HepG2 (cell line): Measurements from ENCODE around the gene FAM131C. TPM values are rescaled to one million over a fixed set of nuclear protein-coding genes. Genes with fewer than 3 reads are reported as not detected.

Experiments used
- ATAC-seq: fragments of 200-7000 bp; cut with Tn5 transposase; 3 replicates; pipeline ENCODE4 v1.9.1; 2020; ENCODE audit warnings: mild to moderate bottlenecking, moderate library complexity
- BruUV-seq: library from RNA; stranded (reverse); fragments of 400-500 nt; replicated peaks from 2 replicates; lab custom pipeline; 2021; lab: Mats Ljungman, UMichigan
- CTCF ChIA-PET: fragments of 300-600 bp; formaldehyde crosslinking; extraction: SDS; loops from one replicate; lab custom pipeline; 2021; ENCODE audit warnings: low total read pairs, inconsistent platforms, low intra/inter-chr PET ratio; lab: Yijun Ruan, JAX
- POLR2A ChIA-PET: fragments of 350-600 bp; sonication (Branson Sonifier 250); formaldehyde crosslinking; loops from one replicate; lab custom pipeline; 2020; ENCODE audit warnings: antibody characterized with exemption, inconsistent platforms; lab: Yijun Ruan, JAX
- DNase-seq: peaks from one replicate; pipeline ENCODE4 v3.0.0-alpha.2; 2015; ENCODE audit warnings: low spot score
- FAIRE-seq: peaks from 3 replicates; lab custom pipeline; 2011; peaks lifted over from hg19 to GRCh38; lab: Jason Lieb, UNC
- H2AFZ ChIP-seq: one replicate; pipeline ENCODE4 v1.6.1; 2011; ENCODE audit warnings: low read length, inconsistent platforms
- H3K27ac ChIP-seq: fragments of 300-600 bp; 3 replicates; pipeline ENCODE4 v1.8.0; 2011; ENCODE audit warnings: mixed run types, mild to moderate bottlenecking, mixed read lengths, low read length, inconsistent platforms; ENCODE audit not compliant: insufficient read depth; ENCODE audit errors: extremely low read length
- H3K27me3 ChIP-seq, 2 experiments: fragments of 200-600 bp in 1 of 2; 2 replicates in 1 of 2; 3 replicates in 1 of 2; pipeline versions ENCODE4 v1.6.0 to v1.8.0; 2011; ENCODE audit warnings: low read length in 2 of 2, mild to moderate bottlenecking in 2 of 2, moderate library complexity in 2 of 2, inconsistent platforms in 1 of 2; ENCODE audit not compliant: insufficient read depth in 2 of 2, control insufficient read depth in 1 of 2
- H3K36me3 ChIP-seq, 2 experiments: fragments of 200-600 bp in 1 of 2; replicated peaks in 1 of 2; 2 replicates in 1 of 2; 3 replicates in 1 of 2; pipeline versions ENCODE4 v1.5.1 to v1.8.0; 2011; ENCODE audit warnings: low read length in 2 of 2, inconsistent platforms in 1 of 2; ENCODE audit not compliant: insufficient read depth in 2 of 2, control insufficient read depth in 1 of 2
- H3K4me1 ChIP-seq: 2 replicates; pipeline ENCODE4 v1.5.1; 2012; ENCODE audit warnings: low read length, inconsistent platforms; ENCODE audit not compliant: insufficient read depth
- H3K4me2 ChIP-seq: 2 replicates; pipeline ENCODE4 v1.6.0; 2011; ENCODE audit warnings: low read depth, low read length, inconsistent platforms
- H3K4me3 ChIP-seq, 3 experiments: fragments of 200-600 bp in 1 of 3; sonication (generic), shearing (Covaris generic) in 1 of 3; replicated peaks in 1 of 3; 2 replicates each; pipeline ENCODE4 v1.5.1; 2011 to 2016; ENCODE audit warnings: low read length in 3 of 3, inconsistent platforms in 2 of 3, low read depth in 2 of 3, mild to moderate bottlenecking in 2 of 3, control low read depth in 1 of 3, mixed read lengths in 1 of 3; ENCODE audit not compliant: insufficient read depth in 1 of 3
- H3K79me2 ChIP-seq: one replicate; pipeline ENCODE4 v1.6.1; 2011; ENCODE audit warnings: low read length, inconsistent platforms; ENCODE audit not compliant: insufficient read depth
- H3K9ac ChIP-seq: 2 replicates; pipeline ENCODE4 v1.6.0; 2011; ENCODE audit warnings: mild to moderate bottlenecking, low read depth, low read length, inconsistent platforms; ENCODE audit not compliant: insufficient read depth
- H3K9me3 ChIP-seq: 2 replicates; pipeline ENCODE4 v1.5.1; 2012; ENCODE audit warnings: mild to moderate bottlenecking, low read length
- H4K20me1 ChIP-seq: 2 replicates; pipeline ENCODE4 v1.6.0; 2011; ENCODE audit warnings: inconsistent platforms, mild to moderate bottlenecking, low read length, moderate library complexity; ENCODE audit not compliant: insufficient read depth
- CSRNP1 ChIP-seq: sonication (generic); formaldehyde crosslinking; IDR thresholded peaks from 2 replicates; pipeline ENCODE4 v1.8.1; 2023; ENCODE audit warnings: mild to moderate bottlenecking, missing genetic modification reagents
- ELF4 ChIP-seq: sonication (generic); formaldehyde crosslinking; IDR thresholded peaks from 2 replicates; pipeline ENCODE4 v1.5.0; 2020; ENCODE audit warnings: missing genetic modification reagents, mild to moderate bottlenecking, moderate library complexity, borderline replicate concordance
- HOXA9 ChIP-seq: sonication (generic); formaldehyde crosslinking; IDR thresholded peaks from 2 replicates; pipeline ENCODE4 v1.8.1; 2022; ENCODE audit warnings: missing genetic modification reagents, mild to moderate bottlenecking, moderate library complexity, borderline replicate concordance
- HOXD1 ChIP-seq: sonication (generic); formaldehyde crosslinking; IDR thresholded peaks from 2 replicates; pipeline ENCODE4 v1.5.0; 2020; ENCODE audit warnings: missing genetic modification reagents
- KLF12 ChIP-seq: sonication (generic); formaldehyde crosslinking; IDR thresholded peaks from 2 replicates; pipeline ENCODE4 v1.4.0; 2020; ENCODE audit warnings: missing genetic modification reagents, borderline replicate concordance
- MLX ChIP-seq: IDR thresholded peaks from 2 replicates; pipeline ENCODE4 v1.6.1; 2016
- MTF2 ChIP-seq: sonication (generic); formaldehyde crosslinking; IDR thresholded peaks from 2 replicates; pipeline ENCODE4 v1.5.0; 2020; ENCODE audit warnings: missing genetic modification reagents, borderline replicate concordance
- PBX3 ChIP-seq: sonication (generic); formaldehyde crosslinking; IDR thresholded peaks from 2 replicates; pipeline ENCODE4 v1.8.1; 2023; ENCODE audit warnings: missing genetic modification reagents, inconsistent platforms, borderline replicate concordance
- TBX2 ChIP-seq: sonication (generic); formaldehyde crosslinking; IDR thresholded peaks from 2 replicates; pipeline ENCODE4 v1.5.0; 2020; ENCODE audit warnings: missing genetic modification reagents, mild to moderate bottlenecking, borderline replicate concordance
- ZBTB3 ChIP-seq: sonication (generic); formaldehyde crosslinking; IDR thresholded peaks from 2 replicates; pipeline ENCODE4 v1.4.0; 2020; ENCODE audit warnings: low read depth, mild to moderate bottlenecking, moderate library complexity, missing genetic modification reagents, borderline replicate concordance
- ZMAT3 ChIP-seq: sonication (generic); formaldehyde crosslinking; conservative IDR thresholded peaks from 2 replicates; pipeline ENCODE4 v1.7.0; 2021; ENCODE audit warnings: missing genetic modification reagents
- ZNF546 ChIP-seq: sonication (generic); formaldehyde crosslinking; conservative IDR thresholded peaks from 2 replicates; pipeline ENCODE4 v1.8.1; 2023; ENCODE audit warnings: mild to moderate bottlenecking, missing genetic modification reagents
- ZNF773 ChIP-seq: sonication (generic); formaldehyde crosslinking; IDR thresholded peaks from 2 replicates; pipeline ENCODE4 v1.4.0; 2020; ENCODE audit warnings: missing genetic modification reagents, borderline replicate concordance
- WGBS: methylation state at CpG from one replicate; pipeline ENCODE4 v1.1.6; 2017; ENCODE audit warnings: low lambda C conversion rate; 5-methylcytosine and 5-hydroxymethylcytosine counted together
- in situ Hi-C: cut with HindIII; loops from 2 replicates; pipeline ENCODE4 v1.10.0; 2017; ENCODE audit warnings: low pct_unique_long_range_greater_than_20kb; ENCODE audit not compliant: extremely low pct_ligation_motif_present
- intact Hi-C: fragments of 100-400 bp; cut with micrococcal nuclease; formaldehyde crosslinking; loops from one replicate; pipeline ENCODE4 v1.10.0; 2022; ENCODE audit not compliant: unreplicated experiment
- polyA plus RNA-seq, 8 experiments: library from polyadenylated mRNA; depleted of rRNA in 3 of 8; stranded (reverse) in 7 of 8; unstranded in 1 of 8; fragments of >200 nt; fragmentation: Illumina TruSeq in 4 of 8; extraction: Trizol in 4 of 8; gene quantifications; 2 replicates each; pipeline versions ENCODE4 v1.2.1 to v1.2.3, GENCODE V29; 2011 to 2016; ENCODE audit warnings: low read depth in 4 of 8, missing spikeins in 1 of 8, mixed read lengths in 1 of 8; ENCODE audit not compliant: insufficient read depth in 1 of 8
- total RNA-seq, 5 experiments: library from RNA; depleted of rRNA; stranded (reverse); fragments of >200 nt; fragmentation: Illumina TruSeq; extraction: Trizol; gene quantifications; 2 replicates each; pipeline ENCODE4 v1.2.3, GENCODE V29; 2016; ENCODE audit warnings: low read depth in 1 of 5

The FAM131C gene
- total and polyA plus RNA-seq, 2 of the 13 experiments (the other 11 are each of a cell fraction or from before 2014, with no cell fraction given) = 0.07 TPM; not detected in 1

- POLR2A ChIA-PET = no interaction called here
- ATAC-seq (no peak), FAIRE-seq (no peak), DNase-seq (no peak)
- Histone ChIP-seq H3K4me2 (no peak overlapping the region), H3K27me3 (peaks cover 11 to 65% of the 10 kb centered on the region in 2 experiments; a peak in 4 of 5 replicates), H3K4me3 (no peak overlapping the region), H3K79me2 (no peaks in the 10 kb centered on the region), H2AFZ (no peak overlapping the region), H4K20me1 (no peaks in the 10 kb centered on the region), H3K4me1 (peaks cover 37% of the 10 kb centered on the region), H3K9me3 (no peaks in the 10 kb centered on the region), H3K36me3 (no peaks in the 10 kb centered on the region), H3K27ac (no peak overlapping the region), H3K9ac (no peak overlapping the region)
- WGBS = 32% methylated on average over 3 of the region's 11 CpGs
- TF ChIP-seq MLX (CRISPR knock-in tag) (no peak), ZMAT3 (CRISPR knock-in tag) (no peak), ELF4 (no peak), ZBTB3 (no peak), ZNF773 (CRISPR knock-in tag) (no peak), KLF12 (CRISPR knock-in tag) (no peak), HOXD1 (no peak), MTF2 (CRISPR knock-in tag) (no peak), PBX3 (no peak), TBX2 (CRISPR knock-in tag) (no peak), CSRNP1 (CRISPR knock-in tag) (no peak), ZNF546 (no peak), HOXA9 (no peak)
- intact Hi-C loops (no loop called here), in situ Hi-C loops (no loop called here)
- CTCF ChIA-PET = no interaction called here
- no TSS peak for BruUV-seq
Observed at GRCh38 chr1:16022393-16022792, 51.1 kb downstream of the FAM131C start.
